HCT116 (cell line): Measurements from ENCODE around the gene CASZ1. TPM values are rescaled to one million over a fixed set of nuclear protein-coding genes. Genes with fewer than 3 reads are reported as not detected.

Experiments
- ATAC-seq: fragments of 200-7000 bp; cut with Tn5 transposase; 2 replicates; pipeline ENCODE4 v1.9.1; 2020; ENCODE audit warnings: mild to moderate bottlenecking, moderate library complexity
- BruUV-seq: library from RNA; stranded (reverse); fragments of 400-500 nt; replicated peaks from 2 replicates; lab custom pipeline; 2021; lab: Mats Ljungman, UMichigan
- CTCF ChIA-PET: fragments of 300-600 bp; sonication (Branson Sonifier 250); formaldehyde crosslinking; loops from one replicate; lab custom pipeline; 2021; ENCODE audit warnings: antibody characterized with exemption; lab: Charles Lee
- POLR2A ChIA-PET: fragments of 300-600, 350-600 bp; sonication (Branson Sonifier 250); formaldehyde crosslinking; loops from one replicate; lab custom pipeline; 2021; ENCODE audit warnings: antibody characterized with exemption; lab: Charles Lee
- RAD21 ChIA-PET, 2 experiments: fragments of 300-600 bp; sonication (Branson Sonifier 250); formaldehyde crosslinking; loops; one replicate each; lab custom pipeline; 2023; ENCODE audit warnings: low total read pairs in 2 of 2; ENCODE audit not compliant: uncharacterized antibody in 2 of 2, unreplicated experiment in 2 of 2, low non-redundant PET in 1 of 2; lab: Charles Lee
- DNase-seq: peaks from one replicate; pipeline ENCODE4 v3.0.0-alpha.2; 2010; ENCODE audit warnings: low read depth, low spot score
- H2AFZ ChIP-seq: fragments of 200-600 bp; shearing (Covaris generic), sonication (generic); 2 replicates; pipeline ENCODE4 v1.6.1; 2017; ENCODE audit warnings: low read depth, mixed run types, mixed read lengths, antibody characterized with exemption, low read length; ENCODE audit not compliant: poor library complexity, severe bottlenecking
- H3K27ac ChIP-seq: 2 replicates; pipeline ENCODE4 v1.5.1; 2012; ENCODE audit warnings: low read depth, low read length
- H3K27me3 ChIP-seq: fragments of 200-600 bp; sonication (generic); 2 replicates; pipeline ENCODE4 v1.6.1; 2016; ENCODE audit warnings: mixed run types, low read length, mixed read lengths; ENCODE audit not compliant: insufficient read depth
- H3K36me3 ChIP-seq, 2 experiments: fragments of 200-500 bp in 1 of 2; fragments of 200-600 bp in 1 of 2; sonication (Bioruptor generic) in 1 of 2; sonication (generic) in 1 of 2; 2 replicates each; pipeline versions ENCODE4 v1.5.1 to v1.6.1; 2014 to 2016; ENCODE audit warnings: low read length in 2 of 2, inconsistent platforms in 1 of 2, mixed read lengths in 1 of 2, mixed run types in 1 of 2; ENCODE audit not compliant: insufficient read depth in 2 of 2, control insufficient read depth in 1 of 2
- H3K4me1 ChIP-seq, 2 experiments: fragments of 200-600 bp in 1 of 2; sonication (generic) in 1 of 2; 2 replicates each; pipeline versions ENCODE4 v1.5.1 to v1.6.1; 2012 to 2017; ENCODE audit warnings: low read length in 2 of 2, inconsistent platforms in 1 of 2, mild to moderate bottlenecking in 1 of 2, mixed read lengths in 1 of 2, mixed run types in 1 of 2, moderate library complexity in 1 of 2; ENCODE audit not compliant: insufficient read depth in 2 of 2, control insufficient read depth in 1 of 2
- H3K4me2 ChIP-seq: fragments of 200-600 bp; sonication (generic); 2 replicates; pipeline ENCODE4 v1.6.1; 2017; ENCODE audit warnings: mixed run types, low read length, mixed read lengths
- H3K4me3 ChIP-seq, 2 experiments: fragments of 200-600 bp in 1 of 2; sonication (generic) in 1 of 2; replicated peaks in 1 of 2; 2 replicates each; pipeline ENCODE4 v1.5.1; 2011 to 2016; ENCODE audit warnings: low read length in 2 of 2, control low read depth in 1 of 2, low read depth in 1 of 2, mild to moderate bottlenecking in 1 of 2, mixed read lengths in 1 of 2, mixed run types in 1 of 2
- H3K79me2 ChIP-seq: fragments of 200-600 bp; sonication (generic); 2 replicates; pipeline ENCODE4 v1.6.1; 2017; ENCODE audit warnings: mild to moderate bottlenecking, mixed run types, low read length, moderate library complexity, mixed read lengths; ENCODE audit not compliant: insufficient read depth
- H3K9ac ChIP-seq: fragments of 200-600 bp; sonication (generic); 2 replicates; pipeline ENCODE4 v1.6.1; 2016; ENCODE audit warnings: low read length, mixed read lengths
- H3K9me2 ChIP-seq: fragments of 200-600 bp; sonication (generic), shearing (Covaris generic); 2 replicates; pipeline ENCODE4 v1.6.1; 2017; ENCODE audit warnings: mixed run types, mild to moderate bottlenecking, moderate library complexity; ENCODE audit not compliant: insufficient read depth
- H3K9me3 ChIP-seq, 2 experiments: fragments of 200-500 bp in 1 of 2; fragments of 200-600 bp in 1 of 2; sonication (Bioruptor generic) in 1 of 2; sonication (generic) in 1 of 2; 2 replicates each; pipeline ENCODE4 v1.6.1; 2014 to 2017; ENCODE audit warnings: low read length in 2 of 2, mixed read lengths in 2 of 2, inconsistent platforms in 1 of 2, low read depth in 1 of 2, mild to moderate bottlenecking in 1 of 2, mixed run types in 1 of 2, moderate library complexity in 1 of 2; ENCODE audit not compliant: control insufficient read depth in 1 of 2, insufficient read depth in 1 of 2
- H4K20me1 ChIP-seq: fragments of 200-600 bp; sonication (generic), shearing (Covaris generic); 2 replicates; pipeline ENCODE4 v1.6.1; 2017; ENCODE audit warnings: mixed run types, mild to moderate bottlenecking, moderate library complexity; ENCODE audit not compliant: insufficient read depth
- ATF3 ChIP-seq: IDR thresholded peaks from 2 replicates; pipeline ENCODE4 v1.6.1; 2012
- CBX3 ChIP-seq: IDR thresholded peaks from 2 replicates; pipeline ENCODE4 v1.6.1; 2012; ENCODE audit warnings: low read depth
- CEBPB ChIP-seq: IDR thresholded peaks from 2 replicates; pipeline ENCODE4 v1.6.1; 2012; ENCODE audit warnings: low read depth
- CTCF ChIP-seq, 3 experiments: fragments of 200-600 bp in 1 of 3; sonication (generic) in 1 of 3; IDR thresholded peaks in 2 of 3; conservative IDR thresholded peaks in 1 of 3; 2 replicates each; pipeline ENCODE4 v1.5.1; 2012 to 2017; ENCODE audit warnings: low read depth in 2 of 3, low read length in 2 of 3, antibody characterized with exemption in 1 of 3, borderline replicate concordance in 1 of 3, control low read depth in 1 of 3, mild to moderate bottlenecking in 1 of 3, mixed read lengths in 1 of 3, mixed run types in 1 of 3, moderate library complexity in 1 of 3; ENCODE audit not compliant: insufficient read depth in 1 of 3
- EZH2 ChIP-seq: fragments of 200-600 bp; sonication (generic); IDR thresholded peaks from 2 replicates; pipeline ENCODE4 v1.6.1; 2017; ENCODE audit warnings: antibody characterized with exemption, mixed run types
- EZH2phosphoT487 ChIP-seq: fragments of 200-600 bp; IDR thresholded peaks from 2 replicates; pipeline ENCODE4 v1.6.1; 2018; ENCODE audit warnings: antibody characterized with exemption, borderline replicate concordance
- FOSL1 ChIP-seq: IDR thresholded peaks from 2 replicates; pipeline ENCODE4 v1.6.1; 2012; ENCODE audit warnings: low read depth
- POLR2A ChIP-seq: IDR thresholded peaks from 2 replicates; pipeline ENCODE4 v1.7.0; 2011; ENCODE audit warnings: borderline replicate concordance; ENCODE audit not compliant: insufficient read depth, insufficient read length; ENCODE audit errors: extremely low read depth
- POLR2AphosphoS5 ChIP-seq: IDR thresholded peaks from 2 replicates; pipeline ENCODE4 v1.6.1; 2011; ENCODE audit warnings: mild to moderate bottlenecking, low read depth, low read length, moderate library complexity
- RAD21 ChIP-seq: IDR thresholded peaks from 2 replicates; pipeline ENCODE4 v1.6.1; 2012; ENCODE audit warnings: low read depth, mild to moderate bottlenecking
- REST ChIP-seq: IDR thresholded peaks from 2 replicates; pipeline ENCODE4 v1.6.1; 2012; ENCODE audit warnings: low read depth
- SIN3A ChIP-seq: IDR thresholded peaks from 2 replicates; pipeline ENCODE4 v1.6.1; 2012; ENCODE audit warnings: low read depth
- SP1 ChIP-seq: IDR thresholded peaks from 2 replicates; pipeline ENCODE4 v1.6.1; 2012; ENCODE audit warnings: low read depth
- SRF ChIP-seq: IDR thresholded peaks from 2 replicates; pipeline ENCODE4 v1.6.1; 2012; ENCODE audit warnings: low read depth
- YY1 ChIP-seq: IDR thresholded peaks from 2 replicates; pipeline ENCODE4 v1.6.1; 2011; ENCODE audit warnings: low read length, low read depth, moderate library complexity, mild to moderate bottlenecking; ENCODE audit not compliant: insufficient replicate concordance; ENCODE audit errors: extremely low read depth
- ZBTB33 ChIP-seq: IDR thresholded peaks from 2 replicates; pipeline ENCODE4 v1.6.1; 2011; ENCODE audit warnings: mild to moderate bottlenecking, low read length, moderate library complexity; ENCODE audit not compliant: insufficient replicate concordance; ENCODE audit errors: extremely low read depth
- ZFX ChIP-seq: fragments of 450-650 bp; IDR thresholded peaks from 2 replicates; pipeline ENCODE4 v1.6.1; 2017
- intact Hi-C: fragments of 100-400 bp; cut with micrococcal nuclease; formaldehyde crosslinking; loops from 2 replicates; pipeline ENCODE4 v1.10.0; 2022
- total RNA-seq: library from RNA; stranded (reverse); gene quantifications from one replicate; pipeline ENCODE4 v1.2.1, GENCODE V29; 2021; ENCODE audit not compliant: unreplicated experiment

Gene CASZ1
- total RNA-seq, 1 experiment from 2014 or later: 7.7 TPM

- Histone ChIP-seq H3K9me3 (no peaks in the 10 kb centered on the region), H3K4me2 (peak overlapping the region; percentile 73; the same call in 1 of the 2 replicates), H3K36me3 (no peaks in the 10 kb centered on the region), H2AFZ (no peak overlapping the region), H3K9ac (no peak overlapping the region), H3K4me3 (no peak overlapping the region), H3K27me3 (peaks cover under 1% of the 10 kb centered on the region; the same call in 1 of the 2 replicates), H3K4me1 (peaks cover 9 to 17% of the 10 kb centered on the region in 2 experiments), H3K9me2 (no peaks in the 10 kb centered on the region), H3K27ac (no peak overlapping the region), H3K79me2 (no peaks in the 10 kb centered on the region), H4K20me1 (no peaks in the 10 kb centered on the region)
- intact Hi-C loops: loop anchor here (5.0 kb wide), 1 partner anchor 111 kb away; no protein-coding TSS in a partner anchor
- ChIA-PET POLR2A (no interaction called here), CTCF (no interaction called here), RAD21 (no interaction called here)
- no TSS peak for BruUV-seq
- ATAC-seq (no peak), DNase-seq (no peak)
- no peak for TF ChIP-seq SIN3A
- TF ChIP-seq SP1: no peak
- TF ChIP-seq ATF3: no peak
- TF ChIP-seq EZH2phosphoT487: no peak
- TF ChIP-seq ZBTB33: no peak
- no peak for TF ChIP-seq ZFX
- no peak for TF ChIP-seq EZH2
- TF ChIP-seq YY1: no peak
- TF ChIP-seq FOSL1: no peak
- no peak for TF ChIP-seq CEBPB
- no peak for TF ChIP-seq POLR2AphosphoS5
- TF ChIP-seq CTCF (IDR thresholded peaks at IDR 0.05 in 2 of 3, conservative IDR thresholded peaks at IDR 0.05 in 1 of 3; ENCODE audit: borderline replicate concordance in 1 of 3, insufficient read depth in 1 of 3, low read depth in 2 of 3, low read length in 2 of 3): no peak
- no peak for TF ChIP-seq POLR2A
- no peak for TF ChIP-seq REST
- TF ChIP-seq SRF: no peak
- no peak for TF ChIP-seq CBX3
- no peak for TF ChIP-seq RAD21
These were observed 6.7 kb upstream of the CASZ1 start for GRCh38 chr1:10802944-10803715.
